NCI-H345 treated with DMSO at 0.1 percent for 48 hours (cell line): ENCODE results near the gene ALAS2.
"Not testable (repeated sequence)": the region's sequence is repeated elsewhere in the genome, so short reads cannot be mapped to it uniquely, and the experiment has no call there.

Source experiments
- DNase-seq: peaks from one replicate; lab custom pipeline; 2025; ENCODE audit not compliant: unreplicated experiment; lab: John Stamatoyannopoulos, UW

ALAS2 gene, protein sequence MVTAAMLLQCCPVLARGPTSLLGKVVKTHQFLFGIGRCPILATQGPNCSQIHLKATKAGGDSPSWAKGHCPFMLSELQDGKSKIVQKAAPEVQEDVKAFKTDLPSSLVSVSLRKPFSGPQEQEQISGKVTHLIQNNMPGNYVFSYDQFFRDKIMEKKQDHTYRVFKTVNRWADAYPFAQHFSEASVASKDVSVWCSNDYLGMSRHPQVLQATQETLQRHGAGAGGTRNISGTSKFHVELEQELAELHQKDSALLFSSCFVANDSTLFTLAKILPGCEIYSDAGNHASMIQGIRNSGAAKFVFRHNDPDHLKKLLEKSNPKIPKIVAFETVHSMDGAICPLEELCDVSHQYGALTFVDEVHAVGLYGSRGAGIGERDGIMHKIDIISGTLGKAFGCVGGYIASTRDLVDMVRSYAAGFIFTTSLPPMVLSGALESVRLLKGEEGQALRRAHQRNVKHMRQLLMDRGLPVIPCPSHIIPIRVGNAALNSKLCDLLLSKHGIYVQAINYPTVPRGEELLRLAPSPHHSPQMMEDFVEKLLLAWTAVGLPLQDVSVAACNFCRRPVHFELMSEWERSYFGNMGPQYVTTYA

GRCh38 chrX:55030271-55031205 lies at the start of gene ALAS2:
ALAS2 (minus strand) TSS chrX:55030977; CDS start chrX:55026000, 4,977 bp downstream.
- no peak for DNase-seq

DNA sequence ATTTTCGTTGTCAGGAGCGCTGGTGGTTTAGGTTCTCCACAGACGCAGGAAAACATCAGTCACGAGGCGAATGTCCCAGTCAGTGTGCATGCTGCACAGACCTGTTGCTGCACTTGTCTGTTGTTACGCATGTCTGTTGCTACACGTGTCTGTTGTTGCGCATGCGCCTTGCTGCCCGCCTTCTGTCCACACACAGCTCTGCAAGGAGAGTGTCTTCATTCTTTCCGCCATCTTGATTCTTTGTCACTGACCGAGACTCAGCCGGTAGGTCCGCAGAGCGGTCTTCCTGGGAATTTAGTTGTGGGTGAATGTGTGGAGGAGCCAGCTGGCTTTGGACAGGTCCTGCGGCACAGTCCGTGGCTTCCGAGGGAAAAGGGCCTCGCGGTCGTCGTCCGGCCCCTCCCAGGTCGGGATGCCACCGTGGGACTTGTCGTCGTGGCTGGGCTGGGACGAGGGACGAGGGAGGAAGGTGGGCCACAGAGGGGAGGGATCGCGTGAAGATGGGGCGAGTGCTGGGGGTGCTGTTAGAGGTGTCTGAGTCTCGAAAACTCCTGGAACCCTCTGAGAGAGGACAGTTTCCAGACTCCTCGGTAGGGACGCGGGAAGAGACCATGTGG lies 44.2 kb upstream of the ALAS2 start, which contains the start of gene PAGE2B:
TSS of gene PAGE2B (plus strand) at position 180 of the 617 bp plus-strand sequence. CDS start 1,012 bp downstream, outside the sequence.
- DNase-seq = no peak

- DNase-seq = no peak
Observed at GRCh38 chrX:55072286-55072685, 41.5 kb upstream of the ALAS2 start.

GRCh38 chrX:55067180-55067579 lies 36.4 kb upstream of the ALAS2 start:
- DNase-seq = not testable (repeated sequence)

- DNase-seq = no peak
Observed at GRCh38 chrX:55057675-55058249, 27.0 kb upstream of the ALAS2 start.

DNA sequence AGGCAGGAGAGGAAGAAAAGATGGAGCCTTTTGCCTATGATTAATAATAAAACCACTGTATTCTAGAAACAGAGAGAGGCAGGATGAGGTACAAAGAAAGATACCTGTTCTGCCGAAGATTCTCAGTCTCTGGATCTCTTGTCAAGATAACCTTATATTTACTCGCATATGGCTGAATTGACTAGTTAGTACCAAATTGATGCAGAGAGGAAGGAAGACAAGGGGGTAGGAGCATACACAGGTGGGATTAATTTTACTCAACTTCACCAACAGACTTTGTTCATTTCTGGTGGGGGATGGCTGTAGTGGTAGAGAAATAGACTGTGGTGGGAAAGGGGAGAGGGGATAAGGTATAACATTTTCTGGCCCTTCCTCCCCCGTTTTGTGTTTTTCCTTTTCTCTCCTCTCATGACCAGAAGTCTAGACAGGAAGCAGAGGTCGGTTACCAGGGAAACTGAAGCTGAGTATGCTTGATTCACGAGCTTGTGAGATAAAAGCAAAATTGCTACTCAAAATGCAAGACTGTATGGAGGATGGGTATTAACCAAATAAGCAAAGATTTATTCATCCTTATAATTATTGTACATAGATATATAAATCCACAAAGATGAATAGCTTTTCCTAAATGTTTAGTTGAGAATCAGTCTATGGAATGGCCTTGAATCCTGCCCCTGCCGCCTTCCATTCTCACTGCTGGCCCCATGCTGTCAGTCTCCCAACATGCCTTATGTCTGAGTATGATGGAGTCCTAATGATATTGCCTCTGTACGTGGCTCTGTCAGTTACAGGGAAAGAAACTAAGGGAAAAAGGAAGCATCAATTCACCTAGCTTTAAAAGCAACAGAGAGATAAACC lies 26.3 kb upstream of the ALAS2 start:
- DNase-seq = no peak

- not testable (repeated sequence) for DNase-seq
Observed at GRCh38 chrX:55050599-55050998, 19.8 kb upstream of the ALAS2 start.

- DNase-seq = no peak
Observed at GRCh38 chrX:55041514-55041913, 10.7 kb upstream of the ALAS2 start.

DNA sequence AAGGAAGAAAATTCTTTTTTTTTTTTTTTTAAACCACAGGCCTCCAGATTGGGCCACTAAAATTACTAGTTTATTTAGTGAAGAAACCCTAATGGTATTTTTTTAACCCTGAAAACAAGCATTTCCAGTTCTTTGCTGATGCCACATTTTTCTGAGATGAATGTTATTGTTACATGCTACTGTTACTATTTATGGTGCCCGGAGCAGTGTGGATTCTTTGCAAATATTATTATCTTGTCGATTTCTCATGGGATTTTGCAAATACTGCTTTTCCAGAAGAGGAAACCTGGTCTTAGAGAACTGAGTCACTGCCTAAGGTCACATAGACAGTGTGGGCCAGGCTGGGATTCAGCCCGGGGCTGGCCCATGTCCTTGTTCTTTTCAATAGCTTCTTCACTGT lies 8.7 kb upstream of the ALAS2 start:
- no peak for DNase-seq

GRCh38 chrX:55033429-55033828 lies 2.7 kb upstream of the ALAS2 start:
- no peak for DNase-seq

DNA sequence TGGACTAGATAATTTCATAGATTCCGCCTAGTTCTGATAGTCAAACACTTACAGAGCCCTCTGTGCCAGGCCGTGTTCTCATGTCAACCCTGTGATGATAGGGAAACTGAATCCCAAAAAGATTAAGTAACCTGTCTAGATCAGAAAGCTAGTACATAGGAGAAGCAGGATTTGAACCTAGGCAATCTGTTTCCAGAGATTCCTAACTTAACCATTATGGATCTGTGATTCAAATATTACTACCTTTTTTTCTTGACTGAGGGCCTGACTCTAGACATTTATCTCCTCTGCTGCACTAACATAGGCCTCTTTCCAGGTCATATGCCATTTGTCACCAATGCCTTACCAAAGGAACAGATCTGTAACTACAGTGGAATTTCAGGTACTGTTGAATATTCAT lies 1.5 kb downstream of the ALAS2 start:
- DNase-seq = no peak

DNA sequence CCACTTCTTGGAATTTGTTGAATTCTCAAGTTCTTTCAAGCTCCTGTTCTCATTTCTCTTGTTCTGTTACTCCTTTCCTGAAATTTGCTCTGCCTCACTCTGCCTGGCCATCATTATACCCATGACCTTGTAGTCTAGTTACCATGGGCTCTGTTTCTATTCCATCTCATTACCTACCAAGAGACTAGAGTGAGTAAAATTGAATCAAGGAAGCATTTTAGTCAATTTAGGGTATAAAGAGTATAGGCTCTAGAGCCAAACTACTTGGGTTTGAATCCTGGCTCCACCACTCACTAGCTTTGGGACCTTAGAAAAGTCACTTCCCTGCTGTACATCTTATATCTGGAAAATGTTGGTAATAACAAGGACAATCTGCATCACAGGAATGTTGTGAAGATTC lies 2.2 kb downstream of the ALAS2 start:
- no peak for DNase-seq

- DNase-seq = no peak
Observed at GRCh38 chrX:55028040-55028439, 2.7 kb downstream of the ALAS2 start.

DNA sequence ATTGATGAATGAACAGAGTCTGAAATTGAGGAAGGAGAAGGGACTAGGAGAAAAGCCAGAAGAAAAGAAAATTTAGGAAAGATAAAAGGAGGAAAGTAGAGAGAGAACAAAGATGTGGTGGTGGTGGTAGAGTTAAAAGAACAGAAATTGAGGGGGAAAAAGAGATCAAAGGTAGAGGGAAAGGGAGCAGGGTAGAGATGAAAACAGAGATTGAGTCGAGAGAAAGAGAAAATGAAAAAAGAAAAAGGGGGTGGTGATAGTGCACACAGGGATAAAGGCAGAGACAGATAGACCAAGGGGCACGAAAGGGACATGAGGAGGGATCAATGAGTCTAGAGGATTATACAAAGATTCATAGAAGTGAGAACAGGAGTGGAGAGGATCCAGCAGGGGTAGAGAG lies 3.9 kb downstream of the ALAS2 start:
- DNase-seq = no peak

GRCh38 chrX:55026143-55026542 lies 4.6 kb downstream of the ALAS2 start:
- no peak for DNase-seq

- no peak for DNase-seq
Observed at GRCh38 chrX:55014897-55015299, 15.9 kb downstream of the ALAS2 start.

DNA sequence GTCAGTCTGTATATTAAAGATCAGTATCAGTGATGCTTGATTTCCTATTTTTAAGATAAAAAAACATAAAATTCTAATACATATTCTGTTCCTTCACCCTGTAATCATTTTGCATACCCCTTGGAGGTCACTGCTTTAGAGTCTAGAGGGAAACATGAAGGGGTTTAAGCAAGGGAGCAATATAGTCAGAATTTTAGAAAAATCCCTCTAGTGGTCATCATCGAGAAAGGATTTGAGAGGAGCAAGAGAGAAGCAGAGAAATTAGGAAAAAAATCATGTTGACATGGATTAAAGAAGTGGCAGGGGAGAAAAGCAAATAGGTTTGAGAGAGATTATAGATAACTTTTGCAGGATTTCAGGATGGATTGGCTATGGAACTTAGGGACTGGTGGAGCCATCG lies 19.5 kb downstream of the ALAS2 start:
- DNase-seq = no peak

GRCh38 chrX:55008571-55009358 lies 22.0 kb downstream of the ALAS2 start:
- DNase-seq = no peak

- no peak for DNase-seq
Observed at GRCh38 chrX:55007656-55008055, 23.1 kb downstream of the ALAS2 start.
